IMR-90 (cell line): ENCODE measurements around the gene NUP210. TPM values are rescaled to one million over a fixed set of nuclear protein-coding genes. Genes with fewer than 3 reads are reported as not detected.

ENCODE experiments used
- ATAC-seq: fragments of 200-7000 bp; cut with Tn5 transposase; 2 replicates; pipeline ENCODE4 v1.9.1; 2020; ENCODE audit warnings: low read depth, mild to moderate bottlenecking, moderate library complexity
- BruUV-seq: library from RNA; stranded (reverse); fragments of 400-500 nt; replicated peaks from 2 replicates; lab custom pipeline; 2021; lab: Mats Ljungman, UMichigan
- CTCF ChIA-PET: fragments of 300-600 bp; formaldehyde crosslinking; extraction: SDS; loops from one replicate; lab custom pipeline; 2021; ENCODE audit warnings: antibody characterized with exemption; lab: Yijun Ruan, JAX
- POLR2A ChIA-PET: fragments of 300-600 bp; sonication (Branson Sonifier 250); formaldehyde crosslinking; loops from one replicate; lab custom pipeline; 2022; ENCODE audit warnings: antibody characterized with exemption; ENCODE audit not compliant: unreplicated experiment; lab: Charles Lee
- DNase-seq: peaks from one replicate; pipeline ENCODE4 v3.0.0; 2013
- H2AFZ ChIP-seq: replicated peaks from 2 replicates; pipeline ENCODE3; 2013; ENCODE audit warnings: low read length, mild to moderate bottlenecking; ENCODE audit not compliant: poor library complexity
- H2AK5ac ChIP-seq: 2 replicates; pipeline ENCODE4 v1.6.1; 2013; ENCODE audit warnings: low read depth, low read length, inconsistent platforms
- H2AK9ac ChIP-seq: replicated peaks from 2 replicates; pipeline ENCODE3; 2013; ENCODE audit warnings: mild to moderate bottlenecking, low read depth, low read length, moderate library complexity; ENCODE audit not compliant: poor library complexity
- H2BK120ac ChIP-seq: 2 replicates; pipeline ENCODE4 v1.6.1; 2013; ENCODE audit warnings: low read depth, low read length, inconsistent platforms
- H2BK15ac ChIP-seq: 3 replicates; pipeline ENCODE4 v1.6.1; 2013; ENCODE audit warnings: low read depth, low read length, inconsistent platforms
- H2BK20ac ChIP-seq: 2 replicates; pipeline ENCODE4 v1.6.1; 2013; ENCODE audit warnings: low read depth, mild to moderate bottlenecking, inconsistent platforms, low read length, moderate library complexity
- H2BK5ac ChIP-seq: 2 replicates; pipeline ENCODE4 v1.6.1; 2013; ENCODE audit warnings: mild to moderate bottlenecking, low read depth, low read length, inconsistent platforms; ENCODE audit not compliant: poor library complexity, severe bottlenecking
- H3K14ac ChIP-seq: replicated peaks from 2 replicates; pipeline ENCODE4 v1.6.1; 2013; ENCODE audit warnings: low read depth, low read length, inconsistent platforms
- H3K18ac ChIP-seq: 2 replicates; pipeline ENCODE4 v1.6.1; 2013; ENCODE audit warnings: low read depth, low read length, control low read depth
- H3K23ac ChIP-seq: 2 replicates; pipeline ENCODE4 v1.6.1; 2013; ENCODE audit warnings: low read depth, low read length, inconsistent platforms
- H3K27ac ChIP-seq: 2 replicates; pipeline ENCODE4 v1.5.1; 2013; ENCODE audit warnings: mild to moderate bottlenecking, control low read depth, low read length; ENCODE audit not compliant: insufficient read depth
- H3K27me3 ChIP-seq: 2 replicates; pipeline ENCODE4 v1.6.1; 2013; ENCODE audit warnings: low read length; ENCODE audit not compliant: control insufficient read depth, insufficient read depth
- H3K36me3 ChIP-seq: 2 replicates; pipeline ENCODE4 v1.6.1; 2013; ENCODE audit warnings: low read length, mixed read lengths; ENCODE audit not compliant: control insufficient read depth, insufficient read depth
- H3K4ac ChIP-seq: 2 replicates; pipeline ENCODE4 v1.6.1; 2013; ENCODE audit warnings: low read depth, low read length, inconsistent platforms
- H3K4me1 ChIP-seq: 2 replicates; pipeline ENCODE4 v1.6.1; 2013; ENCODE audit warnings: low read length, mixed read lengths; ENCODE audit not compliant: control insufficient read depth, insufficient read depth
- H3K4me2 ChIP-seq: 2 replicates; pipeline ENCODE4 v1.6.1; 2013; ENCODE audit warnings: low read depth, mild to moderate bottlenecking, control low read depth, low read length, moderate library complexity
- H3K4me3 ChIP-seq: 2 replicates; pipeline ENCODE4 v1.5.1; 2013; ENCODE audit warnings: low read depth, mild to moderate bottlenecking, control low read depth, low read length, moderate library complexity; ENCODE audit not compliant: insufficient read depth
- H3K56ac ChIP-seq: 2 replicates; pipeline ENCODE4 v1.6.1; 2013; ENCODE audit warnings: low read length, inconsistent platforms; ENCODE audit not compliant: insufficient read depth; ENCODE audit errors: extremely low read depth
- H3K79me1 ChIP-seq, 2 experiments: 2 replicates each; pipeline ENCODE4 v1.6.1; 2013; ENCODE audit warnings: low read length in 2 of 2, inconsistent platforms in 1 of 2, low read depth in 1 of 2
- H3K9ac ChIP-seq: 2 replicates; pipeline ENCODE4 v1.6.1; 2013; ENCODE audit warnings: low read depth, low read length, control low read depth
- H3K9me1 ChIP-seq: 2 replicates; pipeline ENCODE4 v1.6.1; 2013; ENCODE audit warnings: low read length, inconsistent platforms; ENCODE audit not compliant: insufficient read depth
- H3K9me3 ChIP-seq: 2 replicates; pipeline ENCODE4 v1.6.1; 2013; ENCODE audit warnings: low read length; ENCODE audit not compliant: control insufficient read depth, insufficient read depth
- H4K20me1 ChIP-seq: 2 replicates; pipeline ENCODE4 v1.6.1; 2013; ENCODE audit warnings: low read length, inconsistent platforms; ENCODE audit not compliant: insufficient read depth
- H4K5ac ChIP-seq: 2 replicates; pipeline ENCODE4 v1.6.1; 2013; ENCODE audit warnings: mild to moderate bottlenecking, low read depth, low read length, control low read depth
- H4K8ac ChIP-seq, 2 experiments: 2 replicates each; pipeline ENCODE4 v1.6.1; 2013; ENCODE audit warnings: low read depth in 2 of 2, low read length in 2 of 2, control low read depth in 1 of 2, inconsistent platforms in 1 of 2
- H4K91ac ChIP-seq: 2 replicates; pipeline ENCODE4 v1.6.1; 2013; ENCODE audit warnings: low read depth, low read length, inconsistent platforms; ENCODE audit not compliant: insufficient read depth
- BHLHE40 ChIP-seq: fragments of 150-350 bp; IDR thresholded peaks from 2 replicates; pipeline ENCODE4 v1.6.1; 2016; ENCODE audit warnings: mild to moderate bottlenecking, low read depth, low read length
- CEBPB ChIP-seq: IDR thresholded peaks from 2 replicates; pipeline ENCODE4 v1.6.1; 2012; ENCODE audit warnings: low read depth, low read length, improper control_type of control experiment
- CHD1 ChIP-seq: IDR thresholded peaks from 2 replicates; pipeline ENCODE4 v1.6.1; 2012; ENCODE audit warnings: low read depth, low read length, improper control_type of control experiment
- CTCF ChIP-seq: conservative IDR thresholded peaks from 2 replicates; pipeline ENCODE4 v1.5.1; 2012; ENCODE audit warnings: mild to moderate bottlenecking, low read depth, low read length, improper control_type of control experiment
- ELK1 ChIP-seq: fragments of 150-350 bp; IDR thresholded peaks from 2 replicates; pipeline ENCODE4 v1.6.1; 2016; ENCODE audit warnings: low read depth, mild to moderate bottlenecking, low read length, moderate library complexity, borderline replicate concordance
- FOS ChIP-seq: fragments of 150-350 bp; IDR thresholded peaks from 2 replicates; pipeline ENCODE4 v1.6.1; 2016; ENCODE audit warnings: low read depth, low read length
- MAFK ChIP-seq: IDR thresholded peaks from 2 replicates; pipeline ENCODE4 v1.6.1; 2012; ENCODE audit warnings: low read depth, low read length, improper control_type of control experiment
- MAZ ChIP-seq: IDR thresholded peaks from 2 replicates; pipeline ENCODE4 v1.6.1; 2012; ENCODE audit warnings: low read depth, mild to moderate bottlenecking, low read length, improper control_type of control experiment, moderate library complexity, borderline replicate concordance
- MXI1 ChIP-seq: IDR thresholded peaks from 2 replicates; pipeline ENCODE4 v1.6.1; 2012; ENCODE audit warnings: low read depth, mild to moderate bottlenecking, low read length, moderate library complexity, borderline replicate concordance
- NFE2L2 ChIP-seq: fragments of 150-350 bp; IDR thresholded peaks from 2 replicates; pipeline ENCODE4 v1.6.1; 2016; ENCODE audit warnings: low read depth, mild to moderate bottlenecking, low read length
- POLR2A ChIP-seq: IDR thresholded peaks from 2 replicates; pipeline ENCODE4 v1.6.1; 2012; ENCODE audit warnings: mild to moderate bottlenecking, low read depth, low read length
- RAD21 ChIP-seq: IDR thresholded peaks from 2 replicates; pipeline ENCODE4 v1.6.1; 2012; ENCODE audit warnings: low read length, improper control_type of control experiment
- RCOR1 ChIP-seq: IDR thresholded peaks from 2 replicates; pipeline ENCODE4 v1.6.1; 2012; ENCODE audit warnings: mild to moderate bottlenecking, low read length, improper control_type of control experiment; ENCODE audit not compliant: insufficient replicate concordance
- RFX5 ChIP-seq: IDR thresholded peaks from 2 replicates; pipeline ENCODE4 v1.8.0; 2012; ENCODE audit warnings: low read depth, mild to moderate bottlenecking, low read length, moderate library complexity
- SMC3 ChIP-seq: fragments of 150-350 bp; IDR thresholded peaks from 2 replicates; pipeline ENCODE4 v1.6.1; 2016; ENCODE audit warnings: low read depth, mild to moderate bottlenecking, antibody characterized with exemption, low read length, moderate library complexity
- USF2 ChIP-seq: fragments of 150-350 bp; IDR thresholded peaks from 2 replicates; pipeline ENCODE4 v1.6.1; 2017; ENCODE audit warnings: mild to moderate bottlenecking, antibody characterized with exemption, low read length, low read depth
- WGBS, 2 experiments: methylation state at CpG; one replicate each; pipeline versions ENCODE4 v1.1.5 to v1.1.7; 2013; ENCODE audit warnings: missing lambda C conversion rate in 2 of 2; ENCODE audit not compliant: insufficient read length in 1 of 2; ENCODE audit errors: extremely low coverage in 2 of 2; 5-methylcytosine and 5-hydroxymethylcytosine counted together
- dilution Hi-C: fragments of 300-500 bp; cut with HindIII; formaldehyde crosslinking; loops from one replicate; pipeline ENCODE4 v1.14.3; 2018; ENCODE audit warnings: low sequenced_read_pairs; ENCODE audit not compliant: unreplicated experiment
- in situ Hi-C: fragments of 300-500 bp; cut with MboI; formaldehyde crosslinking; loops from 3 replicates; pipeline ENCODE4 v1.14.3; 2019; ENCODE audit warnings: low sequenced_read_pairs, inconsistent platforms, mixed read lengths
- intact Hi-C: fragments of 100-400 bp; cut with micrococcal nuclease; formaldehyde crosslinking; loops from 2 replicates; pipeline ENCODE4 v1.10.0; 2022
- polyA plus RNA-seq, 3 experiments: library from polyadenylated mRNA; depleted of rRNA; stranded (reverse); fragments of >200 nt; gene quantifications; 2 replicates each; pipeline ENCODE4 v1.2.3, GENCODE V29; 2012; ENCODE audit warnings: low replicate concordance in 1 of 3
- total RNA-seq: library from RNA; depleted of rRNA; stranded (reverse); fragments of >200 nt; gene quantifications from 2 replicates; pipeline ENCODE4 v1.2.3, GENCODE V29; 2012

NUP210 gene
- total and polyA plus RNA-seq, 2 of the 4 experiments (the other 2 are of a cell fraction): under 0.01 to 0.03 TPM

GRCh38 chr3:13411186-13411860 is 8.8 kb downstream of the NUP210 start:
- no peaks in the 10 kb centered on the region for H4K20me1 ChIP-seq
- WGBS, 2 experiments: no CpG with 5 or more reads among the region's 6 CpGs
- H3K4me2 ChIP-seq: no peak overlapping the region
- no peak overlapping the region for H4K8ac ChIP-seq
- no peak overlapping the region for H3K23ac ChIP-seq
- H3K56ac ChIP-seq: no peak overlapping the region
- dilution Hi-C loops: no loop called here
- in situ Hi-C loops: no loop called here
- no peak for ATAC-seq
- no peak overlapping the region for H2BK120ac ChIP-seq
- H2AFZ ChIP-seq: no peak overlapping the region
- no peak overlapping the region for H3K18ac ChIP-seq
- no peak overlapping the region for H4K5ac ChIP-seq
- no peaks in the 10 kb centered on the region for H3K9me1 ChIP-seq
- H3K4ac ChIP-seq: no peak overlapping the region
- H3K4me1 ChIP-seq: no peaks in the 10 kb centered on the region
- H3K14ac ChIP-seq: no peak overlapping the region
- no peak overlapping the region for H3K27ac ChIP-seq
- intact Hi-C loops: no loop called here
- no peak for DNase-seq
- H3K79me1 ChIP-seq: no peaks in the 10 kb centered on the region
- H3K36me3 ChIP-seq: no peaks in the 10 kb centered on the region
- ChIA-PET CTCF (interaction anchor here (0.6 kb wide), 1 partner anchor 52 kb away, joined by 3 read pairs; no protein-coding TSS in a partner anchor), POLR2A (interaction anchor here (0.7 kb wide), 1 partner anchor 181 kb away, joined by 3 read pairs; no protein-coding TSS in a partner anchor)
- no peak overlapping the region for H2BK5ac ChIP-seq
- H3K9me3 ChIP-seq: peaks cover 9% of the 10 kb centered on the region
- H2BK15ac ChIP-seq: no peak overlapping the region
- BruUV-seq: no TSS peak
- H4K91ac ChIP-seq: no peak overlapping the region
- H2AK5ac ChIP-seq: no peak overlapping the region
- no peak overlapping the region for H2AK9ac ChIP-seq
- no peak overlapping the region for H3K9ac ChIP-seq
- no peak overlapping the region for H3K4me3 ChIP-seq
- H3K27me3 ChIP-seq: peaks cover 3% of the 10 kb centered on the region
- TF ChIP-seq CHD1 (no peak), CEBPB (no peak), POLR2A (no peak), MAZ (no peak), BHLHE40 (no peak), CTCF (no peak), SMC3 (no peak), MAFK (no peak), MXI1 (no peak), FOS (no peak), NFE2L2 (no peak), RFX5 (no peak), RAD21 (no peak), RCOR1 (no peak), ELK1 (no peak), USF2 (no peak)
- no peak overlapping the region for H2BK20ac ChIP-seq
